GM12801 (cell line): Measurements from ENCODE around the gene LRFN2.

Experiments used
- CTCF ChIP-seq: IDR thresholded peaks from one replicate; pipeline ENCODE4 v1.5.1; 2011; ENCODE audit warnings: control low read depth; ENCODE audit not compliant: insufficient read length; ENCODE audit errors: extremely low read depth

LRFN2 gene

GRCh38 chr6:40529040-40529439 lies 58.1 kb downstream of the LRFN2 start:
- TF ChIP-seq CTCF: no peak

DNA sequence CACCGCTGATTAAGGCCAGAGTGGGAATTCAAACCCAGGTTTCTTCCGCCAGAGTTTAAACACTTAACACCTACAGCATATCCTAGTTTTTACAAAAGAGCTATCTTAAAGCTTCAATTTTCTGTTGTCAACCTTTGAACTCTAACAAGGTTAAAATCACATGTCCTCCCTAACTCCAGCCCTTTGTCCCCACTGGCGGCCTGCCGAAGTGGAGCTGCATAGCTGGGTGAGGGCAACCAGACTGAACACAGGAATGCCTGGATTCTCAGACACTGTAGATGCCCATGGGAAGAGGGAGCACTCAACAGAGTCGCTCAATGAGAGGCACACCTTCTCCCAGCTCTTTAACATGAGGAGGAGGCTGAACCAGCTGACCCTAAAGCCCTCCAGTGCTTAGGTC lies 59.1 kb downstream of the LRFN2 start:
- no peak for TF ChIP-seq CTCF

DNA sequence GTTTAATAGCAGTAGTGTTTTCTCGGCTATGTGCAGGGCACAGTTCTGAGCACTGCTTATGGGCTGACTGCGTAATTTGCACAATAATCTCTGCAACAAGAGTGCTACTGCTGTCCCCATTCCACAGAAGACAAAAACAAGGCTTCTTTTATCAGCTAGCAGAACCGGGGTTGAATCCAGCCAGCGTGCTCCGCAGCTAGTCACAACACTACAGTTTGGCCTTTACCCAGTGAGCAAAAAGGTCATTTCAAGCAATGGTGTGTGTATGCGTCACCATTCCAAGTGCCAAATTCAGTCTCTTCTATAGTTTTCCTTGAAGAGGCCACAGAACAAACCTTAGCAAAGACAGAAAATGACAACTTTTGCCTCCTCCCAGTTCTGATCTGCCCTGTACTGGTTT lies 61.1 kb downstream of the LRFN2 start:
- no peak for TF ChIP-seq CTCF

GRCh38 chr6:40524797-40525585 lies 62.2 kb downstream of the LRFN2 start:
- no peak for TF ChIP-seq CTCF

DNA sequence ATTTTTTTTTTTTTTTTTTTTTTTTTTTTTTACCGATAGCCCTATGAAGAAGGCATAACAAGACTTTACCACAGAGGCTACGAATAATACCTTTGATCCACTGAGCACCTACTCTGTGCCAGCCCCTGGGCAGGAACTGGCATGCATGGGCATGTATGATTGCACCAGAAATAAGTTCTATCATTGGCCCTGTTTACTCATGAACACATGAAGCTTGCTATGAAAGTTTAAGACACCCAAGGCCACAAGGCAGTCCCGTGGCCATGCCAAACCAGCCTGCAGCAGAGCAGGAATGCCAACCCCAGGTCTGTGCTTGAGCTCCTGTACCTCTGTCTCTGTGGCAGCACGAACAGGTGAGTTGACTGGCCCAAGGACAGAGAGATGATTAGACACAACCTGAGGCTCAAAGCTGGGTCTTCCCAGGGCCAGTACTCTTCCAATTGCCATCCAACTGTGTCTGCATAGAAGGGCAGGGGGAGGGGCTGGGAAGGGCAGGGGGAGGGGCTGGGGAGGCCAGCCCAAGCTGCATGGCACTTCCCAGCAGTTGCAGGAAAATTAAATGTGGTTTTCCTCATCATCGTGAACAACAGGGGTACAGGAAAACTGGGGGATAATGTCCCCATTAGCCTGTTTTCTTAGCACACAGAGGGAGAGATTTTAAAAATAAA lies 63.5 kb downstream of the LRFN2 start:
- no peak for TF ChIP-seq CTCF

GRCh38 chr6:40521496-40521895 lies 65.7 kb downstream of the LRFN2 start:
- TF ChIP-seq CTCF: no peak

GRCh38 chr6:40520678-40521077 lies 66.5 kb downstream of the LRFN2 start:
- no peak for TF ChIP-seq CTCF
